IMR-90 (cell line): ENCODE results near the gene GPR183. TPM values are rescaled to one million over a fixed set of nuclear protein-coding genes. Genes with fewer than 3 reads are reported as not detected.

Experiments
- ATAC-seq: fragments of 200-7000 bp; cut with Tn5 transposase; 2 replicates; pipeline ENCODE4 v1.9.1; 2020; ENCODE audit warnings: low read depth, mild to moderate bottlenecking, moderate library complexity
- BruUV-seq: library from RNA; stranded (reverse); fragments of 400-500 nt; replicated peaks from 2 replicates; lab custom pipeline; 2021; lab: Mats Ljungman, UMichigan
- CTCF ChIA-PET: fragments of 300-600 bp; formaldehyde crosslinking; extraction: SDS; loops from one replicate; lab custom pipeline; 2021; ENCODE audit warnings: antibody characterized with exemption; lab: Yijun Ruan, JAX
- POLR2A ChIA-PET: fragments of 300-600 bp; sonication (Branson Sonifier 250); formaldehyde crosslinking; loops from one replicate; lab custom pipeline; 2022; ENCODE audit warnings: antibody characterized with exemption; ENCODE audit not compliant: unreplicated experiment; lab: Charles Lee
- DNase-seq: peaks from one replicate; pipeline ENCODE4 v3.0.0; 2013
- H2AFZ ChIP-seq: replicated peaks from 2 replicates; pipeline ENCODE3; 2013; ENCODE audit warnings: low read length, mild to moderate bottlenecking; ENCODE audit not compliant: poor library complexity
- H2AK5ac ChIP-seq: 2 replicates; pipeline ENCODE4 v1.6.1; 2013; ENCODE audit warnings: low read depth, low read length, inconsistent platforms
- H2AK9ac ChIP-seq: replicated peaks from 2 replicates; pipeline ENCODE3; 2013; ENCODE audit warnings: mild to moderate bottlenecking, low read depth, low read length, moderate library complexity; ENCODE audit not compliant: poor library complexity
- H2BK120ac ChIP-seq: 2 replicates; pipeline ENCODE4 v1.6.1; 2013; ENCODE audit warnings: low read depth, low read length, inconsistent platforms
- H2BK15ac ChIP-seq: 3 replicates; pipeline ENCODE4 v1.6.1; 2013; ENCODE audit warnings: low read depth, low read length, inconsistent platforms
- H2BK20ac ChIP-seq: 2 replicates; pipeline ENCODE4 v1.6.1; 2013; ENCODE audit warnings: low read depth, mild to moderate bottlenecking, inconsistent platforms, low read length, moderate library complexity
- H2BK5ac ChIP-seq: 2 replicates; pipeline ENCODE4 v1.6.1; 2013; ENCODE audit warnings: mild to moderate bottlenecking, low read depth, low read length, inconsistent platforms; ENCODE audit not compliant: poor library complexity, severe bottlenecking
- H3K14ac ChIP-seq: replicated peaks from 2 replicates; pipeline ENCODE4 v1.6.1; 2013; ENCODE audit warnings: low read depth, low read length, inconsistent platforms
- H3K18ac ChIP-seq: 2 replicates; pipeline ENCODE4 v1.6.1; 2013; ENCODE audit warnings: low read depth, low read length, control low read depth
- H3K23ac ChIP-seq: 2 replicates; pipeline ENCODE4 v1.6.1; 2013; ENCODE audit warnings: low read depth, low read length, inconsistent platforms
- H3K27ac ChIP-seq: 2 replicates; pipeline ENCODE4 v1.5.1; 2013; ENCODE audit warnings: mild to moderate bottlenecking, control low read depth, low read length; ENCODE audit not compliant: insufficient read depth
- H3K27me3 ChIP-seq: 2 replicates; pipeline ENCODE4 v1.6.1; 2013; ENCODE audit warnings: low read length; ENCODE audit not compliant: control insufficient read depth, insufficient read depth
- H3K36me3 ChIP-seq: 2 replicates; pipeline ENCODE4 v1.6.1; 2013; ENCODE audit warnings: low read length, mixed read lengths; ENCODE audit not compliant: control insufficient read depth, insufficient read depth
- H3K4ac ChIP-seq: 2 replicates; pipeline ENCODE4 v1.6.1; 2013; ENCODE audit warnings: low read depth, low read length, inconsistent platforms
- H3K4me1 ChIP-seq: 2 replicates; pipeline ENCODE4 v1.6.1; 2013; ENCODE audit warnings: low read length, mixed read lengths; ENCODE audit not compliant: control insufficient read depth, insufficient read depth
- H3K4me2 ChIP-seq: 2 replicates; pipeline ENCODE4 v1.6.1; 2013; ENCODE audit warnings: low read depth, mild to moderate bottlenecking, control low read depth, low read length, moderate library complexity
- H3K4me3 ChIP-seq: 2 replicates; pipeline ENCODE4 v1.5.1; 2013; ENCODE audit warnings: low read depth, mild to moderate bottlenecking, control low read depth, low read length, moderate library complexity; ENCODE audit not compliant: insufficient read depth
- H3K56ac ChIP-seq: 2 replicates; pipeline ENCODE4 v1.6.1; 2013; ENCODE audit warnings: low read length, inconsistent platforms; ENCODE audit not compliant: insufficient read depth; ENCODE audit errors: extremely low read depth
- H3K79me1 ChIP-seq, 2 experiments: 2 replicates each; pipeline ENCODE4 v1.6.1; 2013; ENCODE audit warnings: low read length in 2 of 2, inconsistent platforms in 1 of 2, low read depth in 1 of 2
- H3K9ac ChIP-seq: 2 replicates; pipeline ENCODE4 v1.6.1; 2013; ENCODE audit warnings: low read depth, low read length, control low read depth
- H3K9me1 ChIP-seq: 2 replicates; pipeline ENCODE4 v1.6.1; 2013; ENCODE audit warnings: low read length, inconsistent platforms; ENCODE audit not compliant: insufficient read depth
- H3K9me3 ChIP-seq: 2 replicates; pipeline ENCODE4 v1.6.1; 2013; ENCODE audit warnings: low read length; ENCODE audit not compliant: control insufficient read depth, insufficient read depth
- H4K20me1 ChIP-seq: 2 replicates; pipeline ENCODE4 v1.6.1; 2013; ENCODE audit warnings: low read length, inconsistent platforms; ENCODE audit not compliant: insufficient read depth
- H4K5ac ChIP-seq: 2 replicates; pipeline ENCODE4 v1.6.1; 2013; ENCODE audit warnings: mild to moderate bottlenecking, low read depth, low read length, control low read depth
- H4K8ac ChIP-seq, 2 experiments: 2 replicates each; pipeline ENCODE4 v1.6.1; 2013; ENCODE audit warnings: low read depth in 2 of 2, low read length in 2 of 2, control low read depth in 1 of 2, inconsistent platforms in 1 of 2
- H4K91ac ChIP-seq: 2 replicates; pipeline ENCODE4 v1.6.1; 2013; ENCODE audit warnings: low read depth, low read length, inconsistent platforms; ENCODE audit not compliant: insufficient read depth
- CTCF ChIP-seq: conservative IDR thresholded peaks from 2 replicates; pipeline ENCODE4 v1.5.1; 2012; ENCODE audit warnings: mild to moderate bottlenecking, low read depth, low read length, improper control_type of control experiment
- FOS ChIP-seq: fragments of 150-350 bp; IDR thresholded peaks from 2 replicates; pipeline ENCODE4 v1.6.1; 2016; ENCODE audit warnings: low read depth, low read length
- MAFK ChIP-seq: IDR thresholded peaks from 2 replicates; pipeline ENCODE4 v1.6.1; 2012; ENCODE audit warnings: low read depth, low read length, improper control_type of control experiment
- MXI1 ChIP-seq: IDR thresholded peaks from 2 replicates; pipeline ENCODE4 v1.6.1; 2012; ENCODE audit warnings: low read depth, mild to moderate bottlenecking, low read length, moderate library complexity, borderline replicate concordance
- POLR2A ChIP-seq: IDR thresholded peaks from 2 replicates; pipeline ENCODE4 v1.6.1; 2012; ENCODE audit warnings: mild to moderate bottlenecking, low read depth, low read length
- RAD21 ChIP-seq: IDR thresholded peaks from 2 replicates; pipeline ENCODE4 v1.6.1; 2012; ENCODE audit warnings: low read length, improper control_type of control experiment
- RCOR1 ChIP-seq: IDR thresholded peaks from 2 replicates; pipeline ENCODE4 v1.6.1; 2012; ENCODE audit warnings: mild to moderate bottlenecking, low read length, improper control_type of control experiment; ENCODE audit not compliant: insufficient replicate concordance
- SMC3 ChIP-seq: fragments of 150-350 bp; IDR thresholded peaks from 2 replicates; pipeline ENCODE4 v1.6.1; 2016; ENCODE audit warnings: low read depth, mild to moderate bottlenecking, antibody characterized with exemption, low read length, moderate library complexity
- USF2 ChIP-seq: fragments of 150-350 bp; IDR thresholded peaks from 2 replicates; pipeline ENCODE4 v1.6.1; 2017; ENCODE audit warnings: mild to moderate bottlenecking, antibody characterized with exemption, low read length, low read depth
- WGBS, 2 experiments: methylation state at CpG; one replicate each; pipeline versions ENCODE4 v1.1.5 to v1.1.7; 2013; ENCODE audit warnings: missing lambda C conversion rate in 2 of 2; ENCODE audit not compliant: insufficient read length in 1 of 2; ENCODE audit errors: extremely low coverage in 2 of 2; 5-methylcytosine and 5-hydroxymethylcytosine counted together
- dilution Hi-C: fragments of 300-500 bp; cut with HindIII; formaldehyde crosslinking; loops from one replicate; pipeline ENCODE4 v1.14.3; 2018; ENCODE audit warnings: low sequenced_read_pairs; ENCODE audit not compliant: unreplicated experiment
- in situ Hi-C: fragments of 300-500 bp; cut with MboI; formaldehyde crosslinking; loops from 3 replicates; pipeline ENCODE4 v1.14.3; 2019; ENCODE audit warnings: low sequenced_read_pairs, inconsistent platforms, mixed read lengths
- intact Hi-C: fragments of 100-400 bp; cut with micrococcal nuclease; formaldehyde crosslinking; loops from 2 replicates; pipeline ENCODE4 v1.10.0; 2022
- polyA plus RNA-seq, 3 experiments: library from polyadenylated mRNA; depleted of rRNA; stranded (reverse); fragments of >200 nt; gene quantifications; 2 replicates each; pipeline ENCODE4 v1.2.3, GENCODE V29; 2012; ENCODE audit warnings: low replicate concordance in 1 of 3
- total RNA-seq: library from RNA; depleted of rRNA; stranded (reverse); fragments of >200 nt; gene quantifications from 2 replicates; pipeline ENCODE4 v1.2.3, GENCODE V29; 2012

GPR183 gene
- total and polyA plus RNA-seq, 2 of the 4 experiments (the other 2 are of a cell fraction), result 0.18 to 0.31 TPM

- no TSS peak for BruUV-seq
- H4K91ac ChIP-seq, result no peak within 1 kb of the TSS
- in situ Hi-C loops (no loop called here), dilution Hi-C loops (no loop called here), intact Hi-C loops (loop anchor here (1.0 to 5.0 kb wide), 2 partner anchors 40 to 56 kb away; partner anchors contain the start of gene UBAC2)
- H2AFZ ChIP-seq, result no peak within 1 kb of the TSS
- 80% methylated on average over 1 of the region's 4 CpGs; no CpG with 5 or more reads in 1 of the 2 experiments for WGBS, 2 experiments
- no peak within 1 kb of the TSS for H2BK20ac ChIP-seq
- DNase-seq (peak; percentile 24), ATAC-seq (peak; percentile 59)
- H4K8ac ChIP-seq, result no peak within 1 kb of the TSS
- TF ChIP-seq USF2 (no peak), MAFK (no peak), RCOR1 (no peak), SMC3 (no peak), CTCF (no peak), FOS (no peak), MXI1 (no peak), RAD21 (no peak), POLR2A (no peak)
- peaks cover 9% of the 10 kb centered on the region for H3K36me3 ChIP-seq
- H2BK5ac ChIP-seq, result no peak within 1 kb of the TSS
- no peaks in the 10 kb centered on the region; the same call in 1 of the 2 replicates for H4K20me1 ChIP-seq
- no peaks in the 10 kb centered on the region for H3K27me3 ChIP-seq
- H3K4me3 ChIP-seq, result no peak within 1 kb of the TSS
- no peak within 1 kb of the TSS for H3K14ac ChIP-seq
- no peak within 1 kb of the TSS for H3K23ac ChIP-seq
- no peak within 1 kb of the TSS for H3K4ac ChIP-seq
- no peak within 1 kb of the TSS for H2BK120ac ChIP-seq
- H3K79me1 ChIP-seq, result peaks cover 3 to 4% of the 10 kb centered on the region in 2 experiments; a peak in 2 of 4 replicates
- H2AK9ac ChIP-seq, result no peak within 1 kb of the TSS
- H3K9me1 ChIP-seq, result peaks cover 3% of the 10 kb centered on the region; the same call in 1 of the 2 replicates
- POLR2A ChIA-PET, result no interaction called here
- no peak within 1 kb of the TSS; the same call in 1 of the 2 replicates for H4K5ac ChIP-seq
- no peak within 1 kb of the TSS for H3K9ac ChIP-seq
- peak within 1 kb of the TSS; percentile 51; the same call in 1 of the 2 replicates for H3K4me2 ChIP-seq
- no peak within 1 kb of the TSS for H2AK5ac ChIP-seq
- peak within 1 kb of the TSS; percentile 31; the same call in 1 of the 2 replicates for H3K18ac ChIP-seq
- H3K9me3 ChIP-seq, result no peaks in the 10 kb centered on the region
- H3K4me1 ChIP-seq, result peaks cover 4% of the 10 kb centered on the region; the same call in 1 of the 2 replicates
- no peak within 1 kb of the TSS for H3K27ac ChIP-seq
- CTCF ChIA-PET, result interaction anchor here (0.6 to 1.1 kb wide), 3 partner anchors 15 to 178 kb away, joined by 3 to 4 read pairs (median 3); no protein-coding TSS in a partner anchor
- H3K56ac ChIP-seq, result no peak within 1 kb of the TSS
- H2BK15ac ChIP-seq, result no peak within 1 kb of the TSS
Measured at GRCh38 chr13:99258210-99258860, 48.9 kb downstream of the GPR183 start, which contains the start of gene GPR18. Gene GPR18, minus strand, starts transcription at chr13:99258379. Its CDS starts 2,507 bp downstream, at chr13:99255872.
